Umbilical cord (tissue), 2 donors: ENCODE measurements around the gene ICAM4. TPM values are rescaled to one million over a fixed set of nuclear protein-coding genes. Genes with fewer than 3 reads are reported as not detected.
"Not testable (repeated sequence)": the region's sequence is repeated elsewhere in the genome, so short reads cannot be mapped to it uniquely, and the experiment has no call there.

Source experiments
- DNase-seq: peaks from one replicate; pipeline ENCODE4 v3.0.0-alpha.2; 2015; ENCODE audit warnings: low spot score
- total RNA-seq: library from RNA; depleted of rRNA; stranded (reverse); fragments of >200 nt; gene quantifications from one replicate; pipeline ENCODE4 v1.2.3, GENCODE V29; 2014; ENCODE audit warnings: low replicate concordance; ENCODE audit not compliant: insufficient read depth

ICAM4 gene, protein sequence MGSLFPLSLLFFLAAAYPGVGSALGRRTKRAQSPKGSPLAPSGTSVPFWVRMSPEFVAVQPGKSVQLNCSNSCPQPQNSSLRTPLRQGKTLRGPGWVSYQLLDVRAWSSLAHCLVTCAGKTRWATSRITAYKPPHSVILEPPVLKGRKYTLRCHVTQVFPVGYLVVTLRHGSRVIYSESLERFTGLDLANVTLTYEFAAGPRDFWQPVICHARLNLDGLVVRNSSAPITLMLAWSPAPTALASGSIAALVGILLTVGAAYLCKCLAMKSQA
- total RNA-seq = 4.1 TPM

DNA sequence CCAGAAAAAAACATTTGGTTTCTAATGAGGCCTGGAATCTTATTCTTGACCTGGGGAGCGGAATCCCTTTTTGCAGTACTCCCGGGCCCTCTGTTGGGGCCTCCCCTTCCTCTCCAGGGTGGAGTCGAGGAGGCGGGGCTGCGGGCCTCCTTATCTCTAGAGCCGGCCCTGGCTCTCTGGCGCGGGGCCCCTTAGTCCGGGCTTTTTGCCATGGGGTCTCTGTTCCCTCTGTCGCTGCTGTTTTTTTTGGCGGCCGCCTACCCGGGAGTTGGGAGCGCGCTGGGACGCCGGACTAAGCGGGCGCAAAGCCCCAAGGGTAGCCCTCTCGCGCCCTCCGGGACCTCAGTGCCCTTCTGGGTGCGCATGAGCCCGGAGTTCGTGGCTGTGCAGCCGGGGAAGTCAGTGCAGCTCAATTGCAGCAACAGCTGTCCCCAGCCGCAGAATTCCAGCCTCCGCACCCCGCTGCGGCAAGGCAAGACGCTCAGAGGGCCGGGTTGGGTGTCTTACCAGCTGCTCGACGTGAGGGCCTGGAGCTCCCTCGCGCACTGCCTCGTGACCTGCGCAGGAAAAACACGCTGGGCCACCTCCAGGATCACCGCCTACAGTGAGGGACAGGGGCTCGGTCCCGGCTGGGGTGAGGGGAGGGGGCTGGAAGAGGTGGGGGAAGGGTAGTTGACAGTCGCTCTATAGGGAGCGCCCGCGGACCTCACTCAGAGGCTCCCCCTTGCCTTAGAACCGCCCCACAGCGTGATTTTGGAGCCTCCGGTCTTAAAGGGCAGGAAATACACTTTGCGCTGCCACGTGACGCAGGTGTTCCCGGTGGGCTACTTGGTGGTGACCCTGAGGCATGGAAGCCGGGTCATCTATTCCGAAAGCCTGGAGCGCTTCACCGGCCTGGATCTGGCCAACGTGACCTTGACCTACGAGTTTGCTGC, at the start of gene ICAM4:
ICAM4 (plus strand) TSS at position 153 of the 935 bp plus-strand sequence; CDS start at position 211, 58 bp downstream.
- peak; percentile 91 for DNase-seq

DNA sequence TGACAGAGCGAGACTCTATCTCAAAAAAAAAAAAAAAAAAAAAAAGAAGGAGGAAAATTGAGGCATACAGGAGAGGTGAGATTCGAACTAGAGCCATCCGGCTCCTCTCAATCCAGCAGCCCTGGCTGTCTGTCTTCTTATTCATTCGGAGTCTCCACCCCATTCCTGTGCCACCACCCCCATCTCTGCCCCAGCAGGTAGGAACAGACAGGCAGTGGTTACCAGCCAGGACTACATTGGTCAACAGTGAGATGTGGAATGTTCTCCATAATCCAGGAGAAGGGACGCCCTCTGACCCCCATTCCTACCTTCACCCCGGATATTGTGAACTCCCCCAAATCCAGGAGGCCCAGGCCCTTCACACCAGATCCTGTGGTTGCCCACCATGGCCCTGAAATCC, 49.1 kb upstream of the ICAM4 start:
- DNase-seq = no peak

DNA sequence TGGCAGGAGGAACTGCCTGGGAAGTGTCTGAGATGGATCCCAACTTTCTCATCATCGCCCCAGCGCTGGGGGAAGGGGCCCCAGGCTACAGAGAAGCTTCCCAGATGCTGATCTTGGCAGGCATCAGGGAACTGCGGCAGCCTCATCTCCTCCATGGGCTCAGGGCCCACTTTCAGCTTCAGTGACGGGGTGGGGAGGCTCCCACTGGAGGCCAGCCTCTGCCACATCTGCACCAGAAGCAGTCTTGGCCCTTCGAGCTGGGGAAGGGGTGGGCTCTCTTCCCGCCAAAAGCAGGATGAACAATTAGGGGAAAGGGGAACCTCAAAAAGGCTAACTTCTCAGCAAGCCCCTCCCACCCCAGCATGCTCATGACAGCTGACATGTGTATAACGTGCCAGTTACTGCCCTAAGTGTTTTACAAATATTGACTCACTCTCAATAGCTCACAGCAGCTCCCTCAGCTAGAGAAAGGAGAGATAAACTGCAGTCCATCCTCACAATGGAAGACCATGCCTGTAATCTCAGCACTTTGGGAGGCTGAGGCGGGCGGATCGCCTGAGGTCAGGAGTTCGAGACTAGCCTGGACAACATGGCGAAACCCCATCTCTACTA, 48.5 kb upstream of the ICAM4 start:
- DNase-seq = peak; percentile 94

DNA sequence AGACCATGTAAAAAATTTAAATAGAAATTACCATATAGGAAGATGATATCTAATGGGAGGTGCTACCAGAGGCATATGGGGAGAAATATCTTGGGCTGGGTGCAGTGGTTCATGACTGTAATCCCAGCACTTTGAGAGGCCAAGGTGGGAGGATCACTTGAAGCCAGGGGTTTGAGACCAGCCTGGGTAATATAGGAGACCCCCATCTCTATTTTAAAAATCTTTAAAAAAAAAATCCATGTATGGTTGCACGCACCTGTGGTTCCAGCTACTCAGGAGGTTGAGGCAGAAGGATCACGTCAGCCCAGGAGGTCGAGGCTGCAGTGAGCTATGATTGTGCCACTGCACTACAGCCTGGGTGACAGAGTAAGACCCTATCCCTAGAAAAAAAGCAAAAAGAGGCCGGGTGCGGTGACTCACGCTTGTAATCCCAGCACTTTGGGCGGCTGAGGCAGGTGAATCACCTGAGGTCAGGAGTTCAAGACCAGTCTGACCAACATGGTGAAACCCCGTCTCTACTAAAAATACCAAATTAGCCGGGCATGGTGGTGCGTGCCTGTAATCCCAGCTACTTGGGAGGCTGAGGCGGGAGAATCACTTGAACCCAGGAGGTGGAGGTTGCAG, 44.8 kb upstream of the ICAM4 start:
- not testable (repeated sequence) for DNase-seq

- DNase-seq = no peak
Observed at GRCh38 chr19:10243606-10244005, 43.1 kb upstream of the ICAM4 start.

DNA sequence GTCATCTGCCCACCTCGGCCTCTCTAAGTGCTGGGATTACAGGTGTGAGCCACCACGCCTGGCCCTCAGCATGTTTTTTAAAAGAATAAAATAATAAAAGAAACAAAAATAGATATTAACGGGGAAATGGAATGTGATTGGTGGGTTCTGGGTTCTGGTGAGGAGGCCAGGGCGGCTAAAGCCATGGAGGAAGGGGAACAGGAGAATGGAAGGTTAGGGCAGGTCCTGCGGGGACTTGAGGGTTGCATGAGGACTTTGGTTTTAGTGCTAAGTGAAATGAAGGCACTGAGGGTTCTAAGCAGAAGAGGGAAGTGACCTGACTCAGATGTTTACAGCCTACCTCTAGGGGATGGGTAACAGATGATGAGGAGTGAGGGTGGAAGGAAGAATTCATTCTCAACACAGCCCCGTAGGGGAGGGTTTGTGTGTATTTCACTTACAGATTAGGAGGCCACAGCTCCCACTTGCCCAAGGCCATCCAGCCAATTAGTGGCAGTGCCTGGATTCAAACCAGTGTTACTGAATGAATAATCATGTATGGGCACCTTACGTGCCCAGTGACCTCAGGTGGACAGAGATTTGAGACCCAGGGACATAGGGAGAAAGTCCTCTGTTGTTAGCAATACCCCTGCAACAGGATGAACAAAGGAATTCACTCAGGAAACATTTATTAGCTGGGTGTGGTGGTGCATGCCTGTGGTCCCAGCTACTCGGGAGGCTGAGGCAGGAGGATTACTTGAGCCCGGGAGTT, 41.4 kb upstream of the ICAM4 start:
- DNase-seq = no peak

DNA sequence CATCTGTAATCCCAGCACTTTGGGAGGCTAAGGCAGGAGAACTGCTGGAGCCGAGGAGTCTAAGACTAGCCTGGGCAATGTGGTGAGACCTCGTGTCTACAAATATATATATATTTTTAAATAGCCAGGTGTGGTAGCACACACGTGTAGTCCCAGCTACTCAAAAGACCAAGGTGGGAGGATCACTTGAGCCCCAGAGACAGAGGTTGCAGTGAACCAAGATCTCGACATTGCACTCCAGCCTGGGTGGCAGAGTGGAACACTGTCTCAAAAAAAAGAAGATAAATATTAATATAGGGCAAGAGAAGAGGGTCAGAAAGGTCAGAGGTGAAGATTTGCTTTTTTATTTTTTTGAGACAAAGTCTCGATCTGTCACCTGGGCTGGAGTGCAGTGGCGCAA, 40.2 kb upstream of the ICAM4 start:
- DNase-seq = no peak

DNA sequence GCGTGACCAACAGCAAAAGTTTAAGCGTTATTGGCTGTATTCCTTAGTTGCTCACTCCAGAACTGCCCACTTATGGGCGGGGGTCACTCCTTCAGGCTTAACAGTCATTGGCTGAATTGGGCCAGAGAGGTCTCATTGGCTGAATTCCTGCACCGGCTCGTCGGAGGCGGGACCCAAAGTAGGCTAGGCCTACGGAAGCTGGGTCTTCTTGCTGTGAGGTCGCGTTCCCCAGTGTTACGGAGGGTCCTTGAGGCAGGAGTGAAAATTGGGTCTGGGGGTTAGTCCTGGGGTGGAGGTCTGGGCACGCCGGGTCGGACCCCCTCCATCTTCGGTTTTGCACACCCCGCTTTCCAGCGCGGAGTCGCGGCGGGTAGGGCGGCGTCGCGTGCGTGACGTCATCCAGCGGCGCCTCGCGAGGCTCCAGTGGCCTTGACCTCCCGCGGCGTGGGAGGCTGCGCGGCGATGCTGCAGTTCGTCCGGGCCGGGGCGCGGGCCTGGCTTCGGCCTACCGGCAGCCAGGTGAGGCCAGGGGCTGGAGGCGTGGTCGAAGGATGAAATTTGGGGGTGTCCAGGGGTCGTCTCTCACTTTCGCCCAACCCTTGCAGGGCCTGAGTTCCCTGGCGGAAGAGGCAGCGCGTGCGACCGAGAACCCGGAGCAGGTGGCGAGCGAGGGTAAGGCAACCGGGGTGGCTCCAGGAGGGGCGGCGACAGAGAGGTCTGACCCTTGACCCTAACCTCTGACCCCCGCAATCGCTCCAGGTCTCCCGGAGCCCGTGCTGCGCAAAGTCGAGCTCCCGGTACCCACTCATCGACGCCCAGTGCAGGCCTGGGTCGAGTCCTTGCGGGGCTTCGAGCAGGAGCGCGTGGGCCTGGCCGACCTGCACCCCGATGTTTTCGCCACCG, 34.7 kb upstream of the ICAM4 start, which contains the start of gene MRPL4:
MRPL4 (plus strand) TSS at position 423 of the 903 bp plus-strand sequence; CDS start at position 463, 40 bp downstream.
- DNase-seq = peak; percentile 100

DNA sequence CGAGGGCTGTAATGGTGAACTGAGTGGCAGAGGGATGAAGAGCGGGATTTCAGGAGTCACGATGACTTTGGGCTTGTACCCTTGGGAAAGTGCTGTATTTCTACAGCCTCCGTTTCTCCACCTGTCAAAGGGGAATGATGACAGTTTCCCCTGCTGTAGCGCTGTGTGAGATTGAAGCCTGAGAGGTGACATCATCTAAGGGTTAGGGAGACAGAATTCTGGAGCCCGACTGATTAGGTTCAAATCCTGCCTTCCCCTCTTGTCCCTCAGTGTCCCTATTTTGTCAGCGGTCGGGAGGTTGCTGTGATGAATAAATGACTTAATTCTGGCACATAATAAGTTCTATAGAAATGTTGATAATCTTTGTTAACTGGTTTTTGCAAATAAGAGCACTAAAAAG, 34.0 kb upstream of the ICAM4 start:
- DNase-seq = no peak

GRCh38 chr19:10254244-10254643, 32.5 kb upstream of the ICAM4 start:
- no peak for DNase-seq

GRCh38 chr19:10255358-10255757, 31.4 kb upstream of the ICAM4 start:
- no peak for DNase-seq

- no peak for DNase-seq
Observed at GRCh38 chr19:10256551-10256950, 30.2 kb upstream of the ICAM4 start.

DNA sequence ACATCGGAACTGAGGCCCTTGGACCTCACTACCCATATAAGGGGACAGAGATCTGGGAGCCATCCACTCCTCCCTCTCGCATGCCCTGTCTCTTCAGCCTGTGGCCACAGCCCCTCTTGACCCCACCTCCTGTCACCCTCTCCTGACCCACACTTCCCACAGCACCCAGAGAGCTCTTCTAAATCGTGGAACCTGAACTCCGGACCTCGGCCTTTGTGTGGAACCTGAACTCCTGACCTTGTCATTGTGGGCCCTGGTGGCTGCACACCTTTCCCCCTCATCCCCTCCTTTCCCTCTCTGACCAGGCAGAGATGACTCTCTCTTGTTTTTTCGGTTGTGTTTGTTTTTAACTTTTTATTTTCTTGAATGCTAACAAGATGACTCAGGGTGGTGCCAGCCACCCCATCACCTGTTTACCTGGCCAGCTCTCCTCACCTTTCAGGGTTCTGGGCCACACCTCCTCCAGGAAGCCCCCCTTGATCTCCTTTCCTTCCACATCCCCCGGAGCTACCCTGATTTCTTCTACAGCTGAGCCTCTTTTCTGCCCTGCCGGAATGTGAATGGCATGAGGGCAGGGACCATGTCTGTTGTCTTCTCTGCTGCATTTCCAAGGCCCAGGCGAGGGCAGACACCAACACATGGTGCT, 29.7 kb upstream of the ICAM4 start:
- no peak for DNase-seq

- no peak for DNase-seq
Observed at GRCh38 chr19:10258080-10258710, 28.6 kb upstream of the ICAM4 start.

GRCh38 chr19:10259162-10259905, 27.4 kb upstream of the ICAM4 start:
- peak; percentile 85 for DNase-seq

- DNase-seq = no peak
Observed at GRCh38 chr19:10260141-10260584, 26.6 kb upstream of the ICAM4 start.

- DNase-seq = no peak
Observed at GRCh38 chr19:10262771-10263170, 24.0 kb upstream of the ICAM4 start.

DNA sequence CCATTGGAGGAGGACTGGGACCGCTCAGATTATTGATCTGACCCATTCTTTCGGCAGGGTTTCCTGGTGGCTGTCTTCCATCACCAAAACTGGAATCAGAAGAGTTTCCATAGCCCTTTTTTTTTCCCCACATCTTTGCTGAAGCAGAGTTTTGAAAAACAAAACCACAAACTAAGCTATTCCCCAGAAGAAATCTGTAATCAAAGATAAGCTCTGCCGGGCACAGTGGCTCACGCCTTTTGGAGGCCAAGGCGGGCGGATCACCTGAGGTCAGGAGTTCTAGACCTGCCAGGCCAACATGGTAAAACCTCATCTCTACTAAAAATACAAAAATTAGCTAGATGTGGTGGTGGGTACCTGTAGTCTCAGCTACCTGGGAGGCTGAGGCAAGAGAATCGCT, 20.0 kb upstream of the ICAM4 start:
- DNase-seq = no peak
